ENCODE data around the gene PALB2.

DNA sequence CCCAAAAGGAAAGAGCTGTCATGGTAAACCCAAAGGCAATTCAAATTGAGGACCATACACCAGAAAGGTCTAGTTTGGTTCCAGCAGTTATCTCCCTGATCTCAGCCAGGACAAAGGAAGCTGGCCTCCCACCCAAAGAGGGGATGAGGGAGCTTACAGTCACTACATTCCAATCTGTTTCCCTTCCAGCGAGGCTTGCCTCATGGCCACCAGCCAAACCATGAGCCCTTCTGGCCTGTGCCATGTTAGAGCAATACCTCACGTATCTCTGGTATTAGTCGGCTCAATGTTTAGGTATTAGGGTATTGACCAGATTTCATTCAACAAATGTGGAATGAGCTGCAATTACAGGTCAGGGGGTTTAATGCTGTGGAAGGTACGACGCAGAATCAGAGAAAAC lies 53.4 kb downstream of the PALB2 start:
- TF ChIP-seq, protein P1, sequence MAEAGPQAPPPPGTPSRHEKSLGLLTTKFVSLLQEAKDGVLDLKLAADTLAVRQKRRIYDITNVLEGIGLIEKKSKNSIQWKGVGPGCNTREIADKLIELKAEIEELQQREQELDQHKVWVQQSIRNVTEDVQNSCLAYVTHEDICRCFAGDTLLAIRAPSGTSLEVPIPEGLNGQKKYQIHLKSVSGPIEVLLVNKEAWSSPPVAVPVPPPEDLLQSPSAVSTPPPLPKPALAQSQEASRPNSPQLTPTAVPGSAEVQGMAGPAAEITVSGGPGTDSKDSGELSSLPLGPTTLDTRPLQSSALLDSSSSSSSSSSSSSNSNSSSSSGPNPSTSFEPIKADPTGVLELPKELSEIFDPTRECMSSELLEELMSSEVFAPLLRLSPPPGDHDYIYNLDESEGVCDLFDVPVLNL (IDR thresholded peaks at IDR 0.05; ENCODE audit: low read depth, low read length): no peak
- no peak for TF ChIP-seq EGR1 (IDR thresholded peaks at IDR 0.05; ENCODE audit: borderline replicate concordance in 1 of 2, low read depth in 2 of 2, low read length in 2 of 2)
- TF ChIP-seq EZH2 (IDR thresholded peaks at IDR 0.05; ENCODE audit: borderline replicate concordance, control insufficient read depth, low read depth, low read length): no peak
- TF ChIP-seq, protein P2, sequence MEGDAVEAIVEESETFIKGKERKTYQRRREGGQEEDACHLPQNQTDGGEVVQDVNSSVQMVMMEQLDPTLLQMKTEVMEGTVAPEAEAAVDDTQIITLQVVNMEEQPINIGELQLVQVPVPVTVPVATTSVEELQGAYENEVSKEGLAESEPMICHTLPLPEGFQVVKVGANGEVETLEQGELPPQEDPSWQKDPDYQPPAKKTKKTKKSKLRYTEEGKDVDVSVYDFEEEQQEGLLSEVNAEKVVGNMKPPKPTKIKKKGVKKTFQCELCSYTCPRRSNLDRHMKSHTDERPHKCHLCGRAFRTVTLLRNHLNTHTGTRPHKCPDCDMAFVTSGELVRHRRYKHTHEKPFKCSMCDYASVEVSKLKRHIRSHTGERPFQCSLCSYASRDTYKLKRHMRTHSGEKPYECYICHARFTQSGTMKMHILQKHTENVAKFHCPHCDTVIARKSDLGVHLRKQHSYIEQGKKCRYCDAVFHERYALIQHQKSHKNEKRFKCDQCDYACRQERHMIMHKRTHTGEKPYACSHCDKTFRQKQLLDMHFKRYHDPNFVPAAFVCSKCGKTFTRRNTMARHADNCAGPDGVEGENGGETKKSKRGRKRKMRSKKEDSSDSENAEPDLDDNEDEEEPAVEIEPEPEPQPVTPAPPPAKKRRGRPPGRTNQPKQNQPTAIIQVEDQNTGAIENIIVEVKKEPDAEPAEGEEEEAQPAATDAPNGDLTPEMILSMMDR (IDR thresholded peaks at IDR 0.05 in 2 of 3, conservative IDR thresholded peaks at IDR 0.05 in 1 of 3; ENCODE audit: control insufficient read depth in 2 of 3, extremely low read depth in 1 of 3, insufficient read depth in 1 of 3, low read depth in 3 of 3, low read length in 3 of 3): no peak
- TF ChIP-seq JUNB (IDR thresholded peaks at IDR 0.05): no peak
- TF ChIP-seq NFYB (IDR thresholded peaks at IDR 0.05; ENCODE audit: insufficient read depth, low read depth, low read length): no peak
